RWPE2 (cell line): ENCODE measurements around the gene UBR2.

Source experiments
- ATAC-seq: fragments of 200-7000 bp; cut with Tn5 transposase; 3 replicates; pipeline ENCODE4 v1.9.1; 2021; ENCODE audit warnings: low read depth
- DNase-seq: peaks from one replicate; pipeline ENCODE4 v3.0.0-alpha.2; 2020; ENCODE audit warnings: low spot score
- H3K27ac ChIP-seq: fragments of 450-650 bp; 2 replicates; pipeline ENCODE4 v1.5.1; 2017; ENCODE audit warnings: mild to moderate bottlenecking; ENCODE audit not compliant: poor library complexity, severe bottlenecking
- H3K27me3 ChIP-seq: fragments of 250-450 bp; sonication (Bioruptor Pico); 2 replicates; pipeline ENCODE4 v1.5.1; 2021; ENCODE audit warnings: mild to moderate bottlenecking, moderate library complexity; ENCODE audit not compliant: insufficient read depth, poor library complexity, severe bottlenecking
- H3K36me3 ChIP-seq: fragments of 250-450 bp; sonication (Bioruptor Pico); 2 replicates; pipeline ENCODE4 v1.5.1; 2020; ENCODE audit warnings: low read depth, mild to moderate bottlenecking, moderate library complexity
- H3K4me1 ChIP-seq: fragments of 250-450 bp; sonication (Bioruptor Pico); 2 replicates; pipeline ENCODE4 v1.5.1; 2021; ENCODE audit warnings: mild to moderate bottlenecking, moderate library complexity; ENCODE audit not compliant: insufficient read depth, poor library complexity, severe bottlenecking
- H3K4me3 ChIP-seq: fragments of 250-450 bp; sonication (Bioruptor Pico); 2 replicates; pipeline ENCODE4 v1.5.1; 2021; ENCODE audit warnings: mild to moderate bottlenecking, moderate library complexity; ENCODE audit not compliant: severe bottlenecking
- H3K9me3 ChIP-seq: fragments of 250-450 bp; sonication (Bioruptor Pico); 2 replicates; pipeline ENCODE4 v1.5.1; 2021; ENCODE audit warnings: mild to moderate bottlenecking, moderate library complexity; ENCODE audit not compliant: severe bottlenecking
- CTCF ChIP-seq: fragments of 450-650 bp; IDR thresholded peaks from one replicate; pipeline ENCODE4 v1.5.1; 2017; ENCODE audit warnings: mild to moderate bottlenecking, moderate library complexity; ENCODE audit not compliant: poor library complexity, severe bottlenecking

Gene UBR2

GRCh38 chr6:42689371-42689770, 125.5 kb downstream of the UBR2 start:
- Histone ChIP-seq H3K27ac (no peak overlapping the region), H3K4me1 (peaks cover 22% of the 10 kb centered on the region), H3K9me3 (no peaks in the 10 kb centered on the region), H3K36me3 (peaks cover 55% of the 10 kb centered on the region), H3K27me3 (no peaks in the 10 kb centered on the region), H3K4me3 (no peak overlapping the region)
- ATAC-seq: no peak
- TF ChIP-seq CTCF: no peak
- DNase-seq: no peak

GRCh38 chr6:42690151-42690702, 126.4 kb downstream of the UBR2 start:
- Histone ChIP-seq H3K4me3 (no peak overlapping the region), H3K4me1 (peaks cover 24% of the 10 kb centered on the region), H3K27me3 (no peaks in the 10 kb centered on the region), H3K27ac (peak overlapping the region; percentile 76), H3K9me3 (no peaks in the 10 kb centered on the region), H3K36me3 (peaks cover 47% of the 10 kb centered on the region)
- DNase-seq (no peak), ATAC-seq (no peak)
- TF ChIP-seq CTCF: no peak

GRCh38 chr6:42690872-42691271, 127.0 kb downstream of the UBR2 start:
- H3K27ac ChIP-seq: peak overlapping the region; percentile 76
- peaks cover 47% of the 10 kb centered on the region for H3K36me3 ChIP-seq
- DNase-seq: no peak
- H3K27me3 ChIP-seq: no peaks in the 10 kb centered on the region
- H3K9me3 ChIP-seq: no peaks in the 10 kb centered on the region
- H3K4me3 ChIP-seq: no peak overlapping the region
- TF ChIP-seq CTCF: no peak
- peaks cover 24% of the 10 kb centered on the region for H3K4me1 ChIP-seq
- ATAC-seq: no peak

GRCh38 chr6:42692137-42692911, 128.5 kb downstream of the UBR2 start:
- DNase-seq: no peak

More at GRCh38 chr6:42692137-42692911, 128.5 kb downstream of the UBR2 start:
- ATAC-seq: peak; percentile 81
- H3K27me3 ChIP-seq: no peaks in the 10 kb centered on the region
- TF ChIP-seq CTCF: no peak
- H3K9me3 ChIP-seq: no peaks in the 10 kb centered on the region
- H3K36me3 ChIP-seq: peaks cover 45% of the 10 kb centered on the region
- peak overlapping the region; percentile 76 for H3K27ac ChIP-seq
- H3K4me3 ChIP-seq: no peak overlapping the region
- H3K4me1 ChIP-seq: peaks cover 24% of the 10 kb centered on the region
